NCI-H2081 treated with DMSO at 0.1 percent for 48 hours (cell line): ENCODE measurements around the gene CIDEB.
A peak's percentile ranks its signal among the peaks of the same experiment; 100 is the strongest.

Source experiments
- DNase-seq: peaks from one replicate; lab custom pipeline; 2025; lab: John Stamatoyannopoulos, UW

Gene CIDEB

GRCh38 chr14:24290746-24291145, 17.0 kb downstream of the CIDEB start:
- no peak for DNase-seq

- DNase-seq, result no peak
These were observed 18.0 kb downstream of the CIDEB start for GRCh38 chr14:24289649-24290280.

DNA sequence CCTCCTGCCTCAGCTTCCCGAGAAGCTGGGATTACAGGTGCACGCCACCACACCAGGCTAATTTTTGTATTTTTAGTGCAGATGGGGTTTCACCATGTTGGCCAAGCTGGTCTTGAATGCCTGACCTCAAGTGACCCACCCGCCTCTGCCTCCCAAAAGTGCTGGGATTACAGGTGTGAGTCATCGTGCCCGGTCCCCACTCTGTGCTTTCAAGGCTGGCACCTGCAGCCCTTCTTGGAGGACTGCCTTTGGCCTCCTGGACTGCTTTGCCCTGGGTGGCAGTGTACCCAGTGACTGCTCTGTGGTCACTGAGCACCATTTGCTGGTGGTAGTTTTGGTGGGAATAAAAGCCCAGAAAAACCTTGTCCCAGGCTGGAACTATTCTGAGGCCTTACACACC, 20.8 kb downstream of the CIDEB start:
- DNase-seq, result no peak

DNA sequence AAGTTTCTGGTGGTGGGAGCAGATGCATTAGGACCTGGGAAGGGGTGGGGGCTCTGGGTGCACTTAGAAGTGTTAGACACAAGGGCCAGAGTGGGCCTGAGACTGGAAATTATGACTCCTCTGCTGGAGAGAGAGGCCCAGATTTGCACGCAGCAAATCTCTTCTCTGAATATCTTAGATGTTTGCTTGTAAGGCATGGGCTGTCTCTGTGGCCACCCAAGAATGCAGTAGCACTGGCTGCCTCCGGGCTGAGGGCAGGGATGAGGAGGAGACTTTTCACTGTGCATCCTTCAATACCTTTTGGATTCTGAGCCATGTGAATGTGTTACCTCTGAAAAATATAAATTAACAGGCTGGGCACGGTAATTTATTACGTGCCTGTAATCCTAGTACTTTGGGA, 22.4 kb downstream of the CIDEB start:
- DNase-seq, result no peak

DNA sequence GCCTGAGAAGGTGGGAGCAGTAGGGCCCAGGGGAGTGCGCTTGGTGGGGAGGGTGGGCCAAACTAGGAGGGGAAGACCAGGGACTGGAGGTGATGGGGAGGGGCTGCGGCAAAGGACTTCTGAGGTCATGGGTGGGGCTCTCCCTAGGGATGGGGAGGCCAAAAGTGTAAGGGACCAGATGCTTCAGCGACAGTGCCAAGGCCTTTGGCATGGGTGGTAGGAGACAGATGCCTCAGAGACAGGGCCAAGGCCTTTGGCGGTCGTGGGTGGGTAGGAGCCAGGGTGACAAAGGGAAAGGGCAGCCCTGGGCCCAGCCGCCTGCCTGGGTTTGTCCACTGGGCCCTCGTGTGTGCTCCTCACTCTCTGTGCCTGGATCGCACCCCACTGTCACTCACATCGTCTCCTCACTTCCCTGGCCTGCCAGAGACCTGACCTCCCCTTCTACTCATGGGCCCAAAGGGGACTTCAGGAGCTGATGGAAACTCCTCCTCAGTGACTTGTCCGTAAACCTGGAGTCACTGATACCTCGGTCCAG, 23.2 kb downstream of the CIDEB start:
- DNase-seq, result no peak

DNA sequence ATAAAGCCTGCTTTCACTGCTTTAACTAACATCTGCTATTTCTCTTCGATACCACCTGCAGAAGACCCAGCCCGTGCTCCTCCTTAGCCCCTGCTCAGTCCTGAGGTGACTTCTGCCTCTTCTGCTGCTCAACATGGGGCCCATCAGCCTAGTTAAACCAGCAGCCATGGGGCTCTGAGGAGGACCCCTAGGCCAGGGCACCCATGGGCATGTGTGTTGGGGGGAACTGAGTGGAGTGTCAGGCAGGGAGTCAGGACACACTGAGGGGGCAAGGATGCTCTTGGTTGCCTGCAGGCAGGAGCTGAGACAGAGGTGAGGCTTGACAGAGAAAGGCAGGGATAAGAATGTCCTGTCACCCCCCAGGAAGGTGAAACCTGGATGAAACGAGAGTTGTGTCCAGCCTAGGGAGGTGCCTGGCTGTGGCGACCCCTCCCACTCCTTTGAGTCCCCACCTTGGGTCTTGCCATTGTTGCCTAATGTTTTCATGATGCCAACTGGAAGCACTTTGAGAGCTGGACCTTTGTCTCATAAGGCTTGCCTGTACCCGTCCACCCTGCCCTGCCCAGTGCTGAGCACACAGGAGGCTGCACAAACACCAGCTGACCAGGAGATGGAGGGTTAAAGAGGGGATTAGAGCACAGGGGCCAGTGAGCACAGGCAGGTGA, 23.8 kb downstream of the CIDEB start:
- no peak for DNase-seq

DNA sequence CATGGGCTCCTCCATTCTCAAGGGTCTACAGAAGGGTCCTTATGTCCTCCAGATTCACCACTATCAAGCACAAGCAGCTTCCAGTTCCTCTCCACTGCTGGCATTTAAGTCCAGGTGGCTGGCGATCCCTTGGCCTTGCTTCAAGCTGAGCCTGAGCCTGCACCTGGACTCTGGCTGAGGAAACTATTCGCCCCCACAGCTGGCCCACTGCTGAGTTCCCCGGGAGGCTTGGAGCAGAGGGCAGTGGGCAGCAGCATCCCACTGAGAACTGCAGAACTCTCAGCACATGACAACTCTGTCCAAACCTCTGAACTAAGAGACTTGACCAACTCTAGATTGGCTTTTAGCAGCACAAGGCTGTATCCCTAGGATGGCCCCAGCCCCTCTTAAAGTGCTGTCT, 25.0 kb downstream of the CIDEB start:
- DNase-seq, result no peak

- DNase-seq, result no peak
These were observed 26.1 kb downstream of the CIDEB start for GRCh38 chr14:24281636-24282035.

DNA sequence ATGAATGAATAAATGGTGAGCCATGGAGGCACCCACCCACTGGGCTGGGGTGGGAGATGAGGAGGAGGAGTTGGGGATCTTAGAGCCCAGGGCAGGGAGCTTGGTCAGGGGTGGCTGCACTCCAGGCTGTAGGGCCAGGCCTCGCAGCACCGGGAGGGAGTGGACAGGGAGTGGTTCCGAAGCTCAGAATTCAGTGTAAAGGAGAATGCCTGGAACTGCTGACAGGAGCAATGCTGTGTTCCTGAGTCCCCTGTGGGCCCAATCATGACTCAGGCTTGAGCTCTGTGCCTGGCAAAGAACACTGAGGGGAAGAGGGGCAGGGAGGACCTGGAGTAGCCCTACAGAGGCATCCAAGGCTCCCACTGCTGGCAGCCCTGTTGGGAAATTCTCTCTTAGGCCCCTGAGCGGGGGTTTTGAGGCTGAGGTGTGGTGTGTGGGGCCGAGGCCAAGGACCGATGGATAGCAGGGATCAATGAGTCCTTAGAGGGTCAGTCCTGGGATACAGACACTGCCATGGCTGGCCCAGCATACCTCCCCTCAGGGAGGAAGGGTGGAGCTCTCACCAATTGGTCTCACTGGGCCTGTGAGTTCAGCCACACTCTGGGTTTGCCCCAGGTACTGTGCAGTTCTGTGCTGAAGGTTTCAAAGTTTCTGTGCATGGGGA, 26.8 kb downstream of the CIDEB start:
- DNase-seq, result no peak

DNA sequence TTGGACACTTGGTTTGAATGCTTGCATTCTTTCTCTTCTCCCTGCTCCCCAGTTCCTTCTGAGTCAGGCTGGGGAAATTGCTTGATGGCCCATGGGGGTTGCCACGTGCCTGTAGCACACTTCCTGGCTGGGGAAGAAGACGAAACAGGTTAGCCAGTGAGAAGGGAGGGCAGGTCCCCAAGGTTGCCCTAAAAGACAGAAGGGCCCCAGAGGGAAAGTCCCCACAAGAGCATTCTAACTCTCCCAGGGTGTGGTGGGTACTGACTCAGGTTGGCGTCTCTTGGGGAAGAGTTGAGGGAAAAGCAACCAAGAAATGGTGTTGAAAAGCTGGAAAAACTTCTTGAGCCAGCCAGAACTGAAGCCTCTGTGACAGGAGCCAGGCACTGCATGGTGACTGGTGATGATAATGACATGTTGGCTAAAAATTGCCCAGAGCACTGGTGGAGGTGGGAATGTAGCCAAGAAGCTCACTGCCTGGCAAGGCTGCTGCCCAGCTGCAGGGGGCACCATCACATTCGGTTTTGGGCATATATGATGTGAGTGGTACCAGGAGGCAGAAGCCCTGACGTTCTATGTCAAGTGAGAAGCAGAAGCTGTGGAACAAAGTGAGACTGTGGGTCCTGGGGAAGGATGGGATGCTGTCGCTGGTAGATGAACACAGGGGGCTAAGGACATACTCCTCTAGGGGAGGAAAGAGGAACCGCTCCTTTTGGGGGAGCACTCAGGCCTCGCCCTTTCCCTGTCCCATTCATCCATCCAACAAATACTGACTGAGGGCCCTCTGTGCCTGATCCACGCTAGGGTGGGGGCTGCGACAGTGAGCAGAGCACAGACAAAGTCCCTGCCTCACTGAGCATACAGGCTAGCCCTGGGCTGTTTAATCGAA, 28.2 kb downstream of the CIDEB start:
- peak; percentile 5 for DNase-seq

DNA sequence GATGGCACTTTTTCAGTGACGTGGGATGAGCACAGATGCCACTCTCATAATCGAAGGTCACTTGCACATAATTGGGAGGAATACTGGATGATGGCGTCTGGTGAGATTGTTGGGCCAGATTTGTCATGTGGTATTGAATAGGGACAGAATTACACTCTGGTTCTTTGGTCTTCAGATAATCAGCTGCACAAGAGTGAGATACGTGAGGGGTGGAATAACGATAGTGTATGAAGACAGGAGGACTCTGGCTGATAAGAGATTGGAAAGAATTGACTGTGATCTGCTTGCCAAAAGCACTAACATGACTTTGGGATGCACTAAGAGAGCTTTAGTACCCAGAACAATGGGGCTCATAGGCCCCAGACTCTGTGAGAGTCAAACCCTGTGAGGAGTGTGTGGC, 29.4 kb downstream of the CIDEB start:
- no peak for DNase-seq

- DNase-seq, result no peak
These were observed 30.0 kb downstream of the CIDEB start for GRCh38 chr14:24277606-24278321.

- DNase-seq, result no peak
These were observed 30.7 kb downstream of the CIDEB start for GRCh38 chr14:24277071-24277470.

DNA sequence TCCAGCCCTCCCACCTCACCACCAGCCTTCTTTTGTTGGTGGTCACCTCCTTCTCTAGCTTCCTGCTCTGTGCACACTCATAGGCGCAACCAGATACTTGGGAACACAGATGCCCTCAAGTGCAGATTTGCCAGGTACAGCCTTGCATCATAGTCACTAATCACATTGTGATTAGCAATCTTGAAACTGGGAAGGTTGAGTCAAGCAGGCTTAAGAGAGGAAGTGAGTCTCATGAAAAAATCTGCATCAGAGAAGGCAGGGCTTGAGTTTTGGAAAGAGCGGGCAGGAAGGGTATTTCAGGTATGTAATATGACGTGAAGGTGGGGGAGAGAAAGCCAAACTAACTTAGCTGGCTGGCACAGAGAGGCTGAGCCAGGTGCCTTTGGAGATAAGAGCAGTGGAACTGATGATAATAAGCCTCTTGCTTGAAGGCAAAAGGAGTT, 33.7 kb downstream of the CIDEB start:
- DNase-seq, result no peak

DNA sequence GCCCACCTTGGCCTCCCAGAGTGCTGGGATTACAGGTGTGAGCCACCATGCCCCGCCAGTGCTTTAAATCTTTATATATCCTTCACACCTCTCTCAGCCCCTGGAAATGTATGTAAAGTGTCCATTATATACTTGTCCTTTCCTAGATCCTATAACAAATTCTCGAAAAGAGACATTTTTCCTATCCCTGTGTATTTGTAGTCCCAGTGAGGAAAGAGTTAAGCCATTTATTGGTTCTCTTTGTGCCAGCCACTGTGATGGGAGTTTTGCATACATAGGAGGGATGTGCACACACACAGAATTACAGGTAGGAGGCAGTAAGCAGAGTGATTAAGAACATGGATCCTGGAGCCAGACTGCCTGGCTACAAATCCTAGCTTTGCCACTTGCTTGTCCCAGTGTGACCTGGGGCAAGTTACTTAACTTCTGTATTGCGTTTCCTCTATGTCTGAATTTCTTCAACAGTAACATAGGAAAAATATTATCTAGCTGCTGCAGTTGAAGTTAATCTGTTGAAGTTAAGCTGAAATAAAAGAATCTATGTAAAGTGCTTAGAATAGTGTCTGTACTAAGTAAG, 34.3 kb downstream of the CIDEB start:
- no peak for DNase-seq

DNA sequence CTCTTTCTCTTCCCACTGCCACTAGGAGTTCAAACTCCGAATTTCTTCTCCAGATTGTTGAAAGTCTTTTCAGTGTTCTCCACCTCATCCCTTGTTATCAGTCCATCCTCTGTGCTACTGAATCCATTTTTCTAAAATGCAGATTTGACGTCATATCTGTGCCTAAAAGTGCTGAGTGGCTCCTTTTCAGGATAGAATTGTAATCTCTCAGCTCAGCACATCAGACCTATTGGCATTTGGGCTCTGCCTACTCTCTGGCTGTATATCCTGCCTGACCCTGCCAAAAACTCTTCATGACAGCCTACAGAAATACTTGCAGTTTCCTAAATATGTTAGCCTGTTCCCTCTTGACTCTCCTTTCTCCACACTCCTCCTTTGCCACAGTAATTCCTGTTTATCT, 35.3 kb downstream of the CIDEB start:
- DNase-seq, result no peak

GRCh38 chr14:24271834-24272263, 35.9 kb downstream of the CIDEB start:
- DNase-seq, result no peak

DNA sequence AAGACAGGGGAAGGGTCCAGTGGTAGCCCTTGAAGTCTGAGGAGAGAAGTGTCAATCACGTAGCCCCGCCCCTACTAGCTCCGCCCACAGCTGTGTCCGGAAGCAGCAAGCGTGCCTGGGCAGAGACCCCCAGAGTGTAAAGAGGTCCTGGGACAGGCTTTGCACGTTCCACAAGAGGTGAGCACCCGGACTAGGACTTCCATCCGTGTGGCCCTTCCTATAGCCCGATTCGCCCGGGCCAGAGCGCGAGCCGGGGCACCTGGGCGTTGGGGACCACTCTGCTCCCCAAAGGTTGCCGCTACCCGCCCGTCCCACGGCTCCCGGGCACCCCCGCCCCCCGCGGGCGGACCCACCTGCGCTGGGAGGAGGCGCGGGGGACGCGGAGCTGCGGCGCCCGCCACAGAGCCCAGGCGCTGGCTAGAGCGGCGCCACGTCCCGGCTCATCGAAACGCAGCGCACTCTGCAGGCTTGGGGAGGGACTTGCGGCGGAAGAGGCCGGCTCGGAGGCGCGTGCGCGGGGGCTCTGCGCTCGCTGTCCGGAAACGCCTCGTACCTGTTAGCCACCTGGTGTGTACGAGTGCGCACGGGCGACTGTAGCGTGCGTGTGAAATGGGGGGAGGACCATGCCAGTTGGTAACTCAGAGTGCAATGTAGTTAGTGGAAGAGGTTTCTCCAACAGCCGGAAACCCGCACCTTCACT, 36.5 kb downstream of the CIDEB start, which contains the start of gene RABGGTA:
Gene RABGGTA (minus strand): TSS at position 464 of the 700 bp plus-strand sequence. CDS start 482 bp downstream, outside the sequence.
- peak; percentile 8 for DNase-seq

- no peak for DNase-seq
These were observed 37.1 kb downstream of the CIDEB start for GRCh38 chr14:24270537-24271133.
